GM19099 (cell line): ENCODE measurements around the gene MECR.

ENCODE experiments used
- POLR2A ChIP-seq: IDR thresholded peaks from 3 replicates; pipeline ENCODE4 v1.6.1; 2011; ENCODE audit warnings: low read depth; ENCODE audit not compliant: insufficient read length; ENCODE audit errors: extremely low read depth

Gene MECR

GRCh38 chr1:29177022-29177705 lies 53.6 kb downstream of the MECR start:
- no peak for TF ChIP-seq POLR2A

- no peak for TF ChIP-seq POLR2A
Measured at GRCh38 chr1:29176576-29176975, 54.2 kb downstream of the MECR start.

DNA sequence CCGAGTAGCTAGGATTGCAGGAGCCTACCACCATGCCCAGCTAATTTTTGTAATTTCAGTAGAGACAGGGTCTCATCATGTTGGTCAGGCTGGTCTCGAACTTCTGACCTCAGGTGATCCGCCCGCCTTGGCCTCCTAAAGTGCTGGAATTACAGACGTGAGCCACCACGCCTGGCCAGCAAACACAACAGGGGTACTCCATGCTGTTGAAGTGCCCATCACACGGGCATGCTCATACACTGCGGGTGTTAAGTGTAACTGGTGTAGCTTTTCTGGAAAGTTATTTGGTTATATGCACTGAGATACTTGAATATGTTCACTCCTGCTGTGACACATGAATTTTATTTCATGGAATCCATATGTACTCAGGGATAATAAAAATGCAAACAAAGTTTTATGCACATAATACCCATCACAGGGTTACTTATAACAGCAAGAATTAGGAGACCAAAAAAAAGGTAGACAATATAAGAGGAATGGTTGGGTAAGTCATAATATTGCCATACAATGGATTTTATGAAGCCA lies 58.3 kb downstream of the MECR start:
- no peak for TF ChIP-seq POLR2A

GRCh38 chr1:29171521-29171920 lies 59.2 kb downstream of the MECR start:
- TF ChIP-seq POLR2A, result no peak

- no peak for TF ChIP-seq POLR2A
Measured at GRCh38 chr1:29171089-29171488, 59.6 kb downstream of the MECR start.

GRCh38 chr1:29169976-29170375 lies 60.8 kb downstream of the MECR start:
- no peak for TF ChIP-seq POLR2A

DNA sequence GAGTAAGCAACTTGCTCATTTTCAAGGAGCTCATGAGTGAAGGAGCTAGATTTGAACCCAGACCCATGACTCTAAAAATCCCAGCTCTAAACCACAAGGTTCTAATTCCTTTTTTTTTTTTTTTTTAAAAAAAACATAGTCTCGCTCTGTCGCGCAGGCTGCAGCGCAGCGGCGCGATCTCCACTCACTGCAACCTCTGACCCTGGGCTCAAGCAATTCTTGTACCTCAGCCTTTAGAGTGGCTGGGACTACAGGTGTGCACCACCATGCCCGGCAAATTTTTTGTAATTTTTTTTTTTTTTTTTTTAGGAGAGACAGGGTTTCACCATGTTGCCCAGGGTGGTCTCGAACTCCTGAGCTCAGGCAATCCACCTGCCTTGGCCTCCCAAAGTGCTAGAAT lies 62.8 kb downstream of the MECR start:
- no peak for TF ChIP-seq POLR2A

DNA sequence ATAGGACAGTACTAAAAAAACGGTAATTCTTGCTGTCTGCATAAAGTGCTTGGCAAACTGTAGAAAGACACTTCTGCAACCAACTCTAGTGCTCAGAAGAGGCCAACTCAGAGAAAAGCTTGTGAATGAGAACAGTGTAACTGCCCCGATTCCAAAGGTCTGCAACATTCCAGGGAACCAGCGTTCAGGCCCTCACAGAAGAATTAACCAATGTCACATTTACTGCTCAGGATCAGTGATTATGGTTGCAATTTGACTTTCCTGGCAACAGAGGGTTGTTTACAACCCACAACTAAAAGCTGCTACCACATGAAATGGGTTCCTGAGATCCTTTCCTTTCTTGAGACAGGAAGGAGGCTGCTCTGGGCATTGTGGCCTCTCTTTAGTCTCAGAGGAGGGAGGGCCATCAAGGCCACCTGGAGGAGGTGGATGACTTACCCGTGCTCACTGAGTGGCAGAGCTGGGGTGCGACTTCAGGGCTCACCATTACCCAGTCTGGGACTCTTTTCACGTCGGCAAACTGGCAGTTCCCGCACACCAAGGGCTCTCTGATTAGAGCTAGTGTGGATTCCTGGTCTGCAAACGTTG lies 64.3 kb downstream of the MECR start:
- no peak for TF ChIP-seq POLR2A

- no peak for TF ChIP-seq POLR2A
Measured at GRCh38 chr1:29164588-29164987, 66.1 kb downstream of the MECR start.

DNA sequence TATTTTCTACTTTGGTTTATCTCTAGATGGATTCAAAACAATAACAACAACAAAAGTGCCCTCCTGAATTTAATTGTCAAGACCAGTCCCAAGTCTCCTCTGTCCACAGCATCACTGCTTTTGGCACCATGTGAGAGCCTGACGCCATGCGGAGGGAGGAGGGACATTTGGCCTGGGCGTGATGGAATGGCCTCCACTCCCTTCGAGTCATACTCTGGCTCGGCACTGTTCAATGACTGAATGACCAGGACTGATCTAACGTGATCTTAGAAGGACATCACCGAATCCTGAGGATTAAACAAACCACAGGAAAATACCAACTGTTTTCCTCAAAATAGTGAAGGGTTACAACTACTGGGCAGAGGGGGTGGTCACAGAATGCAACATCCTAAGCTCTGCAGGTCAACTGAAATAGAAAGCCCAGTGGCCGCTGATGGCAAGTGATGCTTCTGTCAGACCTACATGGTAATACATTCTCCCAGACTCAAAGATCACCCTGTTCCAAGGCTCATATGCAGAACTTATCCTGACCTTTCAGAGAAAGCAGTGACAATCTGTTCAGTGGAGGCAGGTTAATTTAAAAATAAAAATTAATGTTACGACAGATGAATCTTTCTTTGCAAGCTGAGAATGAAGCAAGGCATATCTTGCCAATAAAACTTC lies 68.1 kb downstream of the MECR start:
- no peak for TF ChIP-seq POLR2A

- no peak for TF ChIP-seq POLR2A
Measured at GRCh38 chr1:29162025-29162424, 68.7 kb downstream of the MECR start.

DNA sequence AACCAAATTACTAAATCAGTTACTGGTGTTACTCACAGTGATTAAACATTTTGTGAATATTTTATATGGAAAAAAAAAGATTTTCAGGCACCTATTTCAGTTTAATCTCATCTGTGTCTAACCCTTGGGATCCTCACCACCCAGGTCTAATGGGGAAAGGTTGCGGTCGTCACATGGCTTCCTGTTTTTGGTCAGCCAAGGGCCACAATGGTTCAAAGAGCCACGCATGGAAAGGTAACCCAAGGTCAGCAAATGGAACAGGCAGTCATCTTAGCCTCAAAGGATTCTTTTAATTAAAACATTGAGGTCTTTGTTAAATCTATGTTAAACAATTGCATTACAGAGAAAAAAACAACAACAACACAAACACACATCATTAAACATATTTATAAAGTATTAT lies 71.0 kb downstream of the MECR start:
- TF ChIP-seq POLR2A, result no peak

DNA sequence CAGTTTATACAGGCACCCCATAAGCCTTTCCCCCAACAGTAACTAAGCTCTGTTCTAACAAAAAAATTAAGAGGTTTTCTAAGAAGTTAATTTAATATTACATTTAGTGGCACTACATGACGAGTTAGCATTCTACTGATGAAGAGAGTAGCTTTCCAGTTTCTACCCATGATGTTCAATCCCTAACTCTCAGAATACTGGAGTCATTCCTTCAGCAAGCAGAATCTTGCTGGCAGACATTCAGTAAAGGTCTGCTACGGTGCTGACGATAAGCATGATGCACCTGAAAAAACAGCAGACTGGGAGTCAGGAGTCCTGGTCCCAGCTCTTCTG lies 73.5 kb downstream of the MECR start:
- TF ChIP-seq POLR2A, result no peak

- TF ChIP-seq POLR2A, result no peak
Measured at GRCh38 chr1:29156543-29157268, 74.0 kb downstream of the MECR start.

- TF ChIP-seq POLR2A, result no peak
Measured at GRCh38 chr1:29152046-29152805, 78.5 kb downstream of the MECR start.

DNA sequence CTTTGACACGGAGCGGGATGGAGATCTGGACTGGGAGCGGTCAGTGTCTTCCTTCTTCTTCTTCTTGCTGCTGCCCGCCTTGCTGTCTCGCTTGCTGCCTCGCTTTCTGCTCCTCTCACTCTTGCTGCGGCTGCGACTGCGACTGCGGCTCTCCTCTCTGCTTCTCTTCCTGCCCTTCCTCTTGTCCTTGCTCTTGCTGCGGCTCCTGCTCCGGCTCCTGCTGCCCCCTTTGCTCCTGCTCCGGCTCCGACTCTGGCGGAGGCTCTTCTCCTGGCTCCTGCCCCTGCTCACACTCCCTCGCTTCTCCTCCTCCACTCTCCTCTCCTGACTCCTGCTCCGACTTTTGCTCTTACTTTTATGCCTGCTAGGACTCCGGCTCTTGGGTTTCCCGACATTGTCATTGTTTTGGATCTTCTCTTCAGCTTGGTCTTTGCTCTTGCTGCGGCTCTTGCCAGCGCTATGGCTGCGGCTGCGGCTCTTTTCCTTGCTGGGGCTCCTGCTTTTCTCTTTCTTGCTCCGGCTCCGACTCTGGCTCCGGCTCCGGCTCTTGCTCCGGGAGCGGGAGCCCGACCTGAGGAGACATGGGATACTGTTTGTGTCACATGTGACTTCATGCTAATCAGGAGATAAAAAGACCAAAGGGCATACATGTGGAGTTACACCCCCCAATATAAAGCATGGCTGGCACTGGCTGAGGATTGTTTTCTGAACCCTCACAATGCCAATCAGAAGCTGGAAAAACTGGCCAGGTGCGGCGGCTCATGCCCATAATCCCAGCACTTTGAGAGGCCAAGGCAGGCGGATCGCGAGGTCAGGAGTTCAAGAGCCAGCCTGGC lies 81.9 kb downstream of the MECR start:
- TF ChIP-seq POLR2A, result no peak
